ENCODE results near the gene SLPI.

The SLPI gene

GRCh38 chr20:45211569-45212474 lies 42.5 kb downstream of the SLPI start:
- no peak for DNase-seq

- no peak for DNase-seq
Measured at GRCh38 chr20:45209924-45210323, 44.4 kb downstream of the SLPI start.

DNA sequence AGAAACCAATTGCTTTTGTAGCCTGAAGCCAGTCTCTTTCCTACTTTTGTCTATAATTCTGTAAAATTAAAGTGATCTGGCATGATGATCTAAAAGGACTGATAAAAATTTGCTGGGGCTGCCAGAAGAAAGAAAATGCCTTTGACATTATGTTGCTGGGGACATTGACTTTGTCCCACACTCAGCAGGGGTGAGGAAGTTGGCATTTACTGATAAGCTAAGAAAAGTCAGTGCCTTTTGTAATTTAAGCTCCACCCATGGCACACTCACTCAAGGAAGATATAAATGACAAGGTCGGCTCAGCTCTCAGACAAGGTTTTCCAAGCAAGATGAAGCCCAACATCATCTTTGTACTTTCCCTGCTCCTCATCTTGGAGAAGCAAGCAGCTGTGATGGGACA lies 47.6 kb downstream of the SLPI start, which contains the start of gene SEMG1:
Gene SEMG1, plus strand, starts transcription at position 309 of the 400 bp plus-strand sequence. Its CDS starts 21 bp downstream, at position 330.
- DNase-seq = no peak

Data from retina (tissue), 1 donor.